HG03108 (cell line): ENCODE measurements around the gene TRPM2.
"Not testable (repeated sequence)": the region's sequence is repeated elsewhere in the genome, so short reads cannot be mapped to it uniquely, and the experiment has no call there.

Experiments
- ATAC-seq: cut with Tn5 transposase; IDR thresholded peaks from one replicate; pipeline ENCODE4 v1.9.1; 2021; ENCODE audit warnings: moderate library complexity; ENCODE audit not compliant: unreplicated experiment

The TRPM2 gene

DNA sequence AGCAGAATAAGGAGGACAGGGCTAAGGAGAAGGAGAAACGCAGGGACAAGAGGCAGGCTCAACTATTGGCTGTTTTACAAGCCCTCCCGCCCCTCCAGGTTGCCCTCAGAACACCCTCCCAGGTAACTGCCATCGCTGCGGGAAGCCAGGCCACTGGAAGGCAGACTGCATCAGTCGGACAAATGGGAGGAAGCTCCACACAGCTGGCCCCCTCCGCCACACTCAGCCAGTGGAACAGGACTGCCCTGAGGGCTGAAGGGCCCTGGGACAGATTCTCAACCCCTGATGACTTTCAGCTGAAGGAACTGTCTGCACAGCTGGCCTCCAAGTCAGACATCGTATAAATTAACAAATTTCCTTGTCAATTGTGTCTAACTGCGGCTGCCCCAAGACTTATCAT is 123.7 kb downstream of the TRPM2 start:
- ATAC-seq: no peak

DNA sequence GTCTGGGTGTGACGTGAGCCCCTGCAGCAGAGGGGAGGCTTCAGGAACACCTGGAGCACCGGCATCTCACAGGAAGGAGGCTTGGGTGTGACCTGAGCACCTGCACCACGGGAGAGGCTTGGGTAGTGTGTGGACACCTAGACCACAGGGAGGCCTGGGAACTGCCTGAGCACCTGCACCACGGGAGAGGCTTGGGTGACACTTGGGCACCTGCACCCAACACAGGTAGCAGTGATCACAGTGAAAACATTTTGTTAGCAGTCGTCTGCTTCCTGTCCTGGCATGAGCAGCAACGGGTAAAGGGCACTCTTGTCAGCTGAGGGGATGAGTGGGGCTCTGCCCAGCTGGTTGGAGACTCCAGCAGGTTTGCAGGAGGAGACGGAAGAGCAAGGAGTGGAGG is 124.3 kb downstream of the TRPM2 start:
- no peak for ATAC-seq

DNA sequence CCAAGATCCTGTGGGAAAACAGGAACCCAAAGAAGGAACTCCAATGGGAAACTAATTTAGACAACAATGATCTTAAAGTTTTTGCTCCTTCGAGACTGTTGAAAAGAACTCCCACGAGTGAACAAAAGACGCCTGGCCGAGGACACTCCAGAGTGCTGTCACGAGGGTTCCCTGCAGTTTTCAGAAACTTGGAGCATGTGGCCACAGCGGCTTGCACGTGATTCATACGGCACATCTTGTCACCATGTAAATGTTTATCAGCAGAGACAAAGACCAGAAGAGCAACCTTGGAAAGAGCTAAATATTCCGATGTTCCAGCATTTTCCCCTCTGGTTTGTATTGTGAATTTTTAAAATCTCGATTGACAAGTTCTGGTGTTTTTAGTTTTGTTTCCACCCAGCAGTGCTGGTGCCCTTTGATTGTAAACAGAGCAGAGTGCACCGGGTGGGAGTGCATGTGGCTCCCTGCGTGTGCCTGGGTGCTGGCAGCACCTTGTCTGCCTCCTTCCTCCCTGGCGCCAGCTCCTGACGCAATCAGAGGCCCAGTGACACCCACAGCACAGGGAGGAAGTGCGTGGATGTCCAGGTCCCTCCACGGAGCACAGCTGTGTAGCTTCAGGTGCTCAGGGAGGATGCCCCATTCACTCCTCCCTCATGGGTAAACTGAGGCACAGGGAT is 124.8 kb downstream of the TRPM2 start:
- no peak for ATAC-seq

DNA sequence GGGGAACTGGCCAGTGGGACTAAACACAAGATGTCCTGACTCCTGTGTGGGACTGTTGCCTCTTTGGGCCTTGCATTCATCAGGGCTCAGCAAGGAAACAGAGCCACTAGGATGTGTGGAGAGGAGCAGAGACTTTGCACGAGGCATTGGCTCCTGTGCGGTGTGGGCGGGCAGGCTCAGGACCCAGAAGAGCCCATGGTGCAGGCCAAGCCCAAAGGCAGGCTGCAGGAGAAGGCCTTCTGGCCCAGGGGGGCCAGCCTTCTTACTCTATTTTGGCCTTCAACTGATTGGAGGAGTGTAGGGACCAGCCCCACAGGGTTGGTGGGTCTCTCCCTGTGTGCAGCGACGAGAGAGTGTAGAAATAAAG is 125.4 kb downstream of the TRPM2 start:
- ATAC-seq: no peak

DNA sequence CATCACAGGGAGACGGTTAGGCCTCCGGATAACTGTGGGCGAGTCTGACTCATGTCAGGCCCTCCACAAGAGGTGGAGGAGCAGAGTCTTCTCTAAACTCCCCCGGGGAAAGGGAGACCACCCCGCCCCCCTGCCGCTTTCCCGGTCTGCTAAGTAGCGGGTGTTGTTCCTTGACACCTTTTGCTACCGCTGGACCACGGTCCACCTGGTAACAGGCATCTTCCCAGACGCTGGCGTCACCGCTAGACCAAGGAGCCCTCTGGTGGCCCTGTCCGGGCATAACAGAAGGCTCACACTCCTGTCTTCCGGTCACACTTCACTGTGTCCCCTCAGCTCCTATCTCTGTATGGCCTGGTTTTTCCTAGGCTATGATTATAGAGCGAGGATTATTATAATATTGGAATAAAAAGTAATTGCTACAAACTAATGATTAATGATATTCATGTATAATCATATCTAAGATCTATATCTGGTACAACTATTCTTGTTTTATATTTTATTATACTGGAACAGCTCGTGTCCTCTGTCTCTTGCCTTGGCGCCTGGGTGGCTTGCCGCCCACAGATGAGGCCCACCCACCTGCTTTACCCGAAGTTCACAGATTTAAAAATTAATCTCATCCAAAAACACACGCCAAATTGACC is 126.3 kb downstream of the TRPM2 start:
- ATAC-seq: not testable (repeated sequence)

DNA sequence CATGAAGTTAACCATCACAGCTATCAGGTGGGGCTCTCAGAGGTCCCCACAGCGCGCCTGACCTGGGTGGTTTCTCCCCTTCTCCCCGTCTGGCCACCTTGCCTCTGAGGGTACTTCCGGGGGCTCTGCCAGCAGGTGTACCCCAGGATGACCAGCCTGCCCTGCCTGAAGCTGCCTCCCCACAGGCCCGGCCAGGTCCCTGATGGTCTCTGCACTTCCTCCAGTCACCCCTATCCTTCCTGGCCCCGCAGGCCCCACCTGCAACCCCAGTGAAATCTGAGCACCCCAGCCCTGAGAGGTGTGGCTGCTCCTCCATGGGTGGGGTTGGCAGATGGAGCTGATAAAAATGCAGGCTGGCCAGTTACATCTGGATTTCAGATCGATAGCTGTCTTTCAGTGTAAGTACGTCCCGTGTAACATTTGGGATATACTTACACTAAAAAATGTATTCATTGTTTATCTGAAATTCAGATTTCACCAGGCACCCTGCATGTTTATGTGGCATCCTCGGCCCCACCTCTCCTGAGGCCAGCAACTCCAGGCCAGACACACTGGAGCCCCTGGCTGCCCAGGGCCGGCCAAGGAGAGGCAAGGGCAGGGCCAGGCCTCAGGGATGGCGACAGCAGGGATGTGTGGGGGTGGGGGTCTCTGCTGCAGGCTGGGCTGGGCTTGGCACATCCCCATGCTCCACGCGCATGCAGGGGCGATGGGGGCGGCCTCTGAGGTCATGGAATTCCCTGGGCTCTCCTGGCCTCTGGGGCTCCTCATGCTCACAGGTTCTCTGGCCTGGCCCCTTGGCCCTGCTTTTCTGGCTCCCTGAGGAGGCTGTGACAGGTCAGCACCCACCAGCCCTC is 127.0 kb downstream of the TRPM2 start:
- no peak for ATAC-seq

DNA sequence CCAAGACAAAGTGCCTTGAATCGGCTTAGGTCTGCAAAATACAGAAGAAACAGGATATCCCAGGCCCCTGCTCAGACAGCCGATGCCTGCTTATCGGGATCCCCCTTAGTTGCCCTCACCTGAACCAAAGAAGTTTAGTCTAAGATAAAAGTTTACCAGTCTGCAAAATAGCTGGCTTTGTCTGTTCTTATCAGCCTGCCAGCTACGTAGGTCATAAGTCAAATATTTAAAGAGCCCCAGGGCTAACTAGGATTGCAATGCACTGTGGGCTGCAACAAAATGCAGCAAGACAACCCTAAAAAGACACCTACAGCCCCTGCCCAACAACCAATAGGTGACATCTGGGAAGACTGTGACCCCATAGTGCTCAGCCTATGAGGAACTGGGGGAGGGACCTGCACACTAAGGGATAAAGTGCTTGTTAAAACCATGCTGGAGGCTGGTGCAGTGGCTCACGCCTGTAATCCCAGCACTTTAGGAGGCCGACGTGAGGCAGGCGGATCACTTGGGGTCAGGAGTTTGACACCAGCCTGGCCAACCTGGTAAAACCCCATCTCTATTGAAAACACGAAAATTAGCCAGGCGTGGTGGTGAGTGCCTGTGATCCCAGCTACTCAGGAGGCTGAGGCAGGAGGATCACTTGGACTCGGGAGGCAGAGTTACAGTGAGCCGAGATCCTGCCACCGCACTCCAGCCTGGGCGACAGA is 129.3 kb downstream of the TRPM2 start:
- no peak for ATAC-seq

DNA sequence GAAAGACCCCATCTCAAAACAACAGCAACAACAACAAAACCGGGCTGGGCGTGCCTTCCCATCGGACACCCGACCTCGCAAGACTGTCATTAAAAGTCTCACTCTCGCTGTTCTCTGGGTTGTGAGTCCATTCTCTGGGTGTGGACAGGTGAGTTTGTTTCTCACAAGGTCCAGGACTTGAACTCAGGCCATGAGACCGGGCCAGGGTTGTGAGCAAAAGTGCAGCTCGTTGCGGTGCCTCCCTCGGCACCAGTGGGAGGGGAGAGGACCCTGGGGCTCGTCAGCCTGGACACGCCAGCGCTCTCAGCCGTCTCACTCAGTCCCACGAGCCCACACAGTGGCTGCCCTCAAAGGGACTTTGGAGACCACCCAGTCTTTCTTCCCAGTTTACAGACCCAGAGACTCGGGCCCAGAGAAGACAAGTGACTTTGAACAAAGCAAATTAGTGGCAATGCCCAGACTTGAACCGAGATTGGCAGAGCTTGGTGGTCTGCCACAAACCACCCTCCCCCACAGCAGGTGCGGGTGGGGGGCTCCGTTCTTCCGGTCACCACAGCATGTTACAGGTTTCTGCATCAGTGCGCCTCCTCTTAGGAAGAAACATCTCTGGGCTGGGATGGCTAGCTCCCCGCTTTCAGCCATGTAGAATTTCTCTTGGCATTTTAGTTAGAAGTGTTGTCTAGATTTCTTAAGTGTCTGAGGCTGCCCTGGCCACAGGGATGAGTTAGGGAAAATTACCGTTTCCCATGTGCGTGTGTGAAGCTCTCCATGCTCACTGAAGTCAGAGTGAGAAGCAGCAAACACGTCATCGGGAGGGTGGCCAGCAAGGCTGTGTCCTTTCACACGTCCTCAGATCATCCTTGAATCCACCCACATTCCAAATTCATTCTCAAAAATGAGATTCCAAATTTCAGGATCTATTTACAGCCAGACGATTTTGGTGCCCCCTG is 130.1 kb downstream of the TRPM2 start:
- no peak for ATAC-seq

DNA sequence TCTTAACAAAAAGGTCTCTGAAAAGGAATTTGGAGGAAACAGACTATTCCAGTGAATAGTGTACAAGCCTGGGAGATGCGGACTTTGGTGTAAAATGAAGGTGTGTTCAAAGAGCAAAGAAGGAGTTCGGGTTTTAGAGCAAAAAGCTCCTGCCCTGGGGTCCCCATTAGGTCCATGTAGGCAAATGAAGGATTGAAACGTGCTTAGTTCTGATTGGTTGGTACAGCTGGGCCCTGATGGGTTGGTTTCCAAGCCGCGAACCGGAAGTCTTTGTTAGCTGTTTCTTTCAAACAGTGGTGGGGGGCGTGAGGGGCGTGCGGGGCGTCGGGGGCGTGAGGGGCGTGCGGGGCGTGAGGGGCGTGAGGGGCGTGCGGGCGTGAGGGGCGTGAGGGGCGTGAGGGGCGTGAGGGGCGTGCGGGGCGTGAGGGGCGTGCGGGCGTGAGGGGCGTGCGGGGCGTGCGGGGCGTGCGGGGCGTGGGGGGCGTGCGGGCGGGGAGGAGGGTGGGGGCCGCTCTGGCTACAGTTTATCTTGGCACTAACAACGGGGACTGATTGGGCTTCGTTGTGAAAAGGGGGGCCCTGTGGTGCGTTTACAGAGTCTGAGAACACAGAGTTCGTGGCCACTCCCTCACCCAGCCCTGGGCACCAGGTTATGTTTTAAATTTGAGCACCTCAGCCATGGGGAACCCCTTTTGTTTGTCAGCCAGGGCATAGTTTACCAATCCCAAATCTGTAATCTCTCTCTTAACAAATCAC is 131.3 kb downstream of the TRPM2 start:
- no peak for ATAC-seq

DNA sequence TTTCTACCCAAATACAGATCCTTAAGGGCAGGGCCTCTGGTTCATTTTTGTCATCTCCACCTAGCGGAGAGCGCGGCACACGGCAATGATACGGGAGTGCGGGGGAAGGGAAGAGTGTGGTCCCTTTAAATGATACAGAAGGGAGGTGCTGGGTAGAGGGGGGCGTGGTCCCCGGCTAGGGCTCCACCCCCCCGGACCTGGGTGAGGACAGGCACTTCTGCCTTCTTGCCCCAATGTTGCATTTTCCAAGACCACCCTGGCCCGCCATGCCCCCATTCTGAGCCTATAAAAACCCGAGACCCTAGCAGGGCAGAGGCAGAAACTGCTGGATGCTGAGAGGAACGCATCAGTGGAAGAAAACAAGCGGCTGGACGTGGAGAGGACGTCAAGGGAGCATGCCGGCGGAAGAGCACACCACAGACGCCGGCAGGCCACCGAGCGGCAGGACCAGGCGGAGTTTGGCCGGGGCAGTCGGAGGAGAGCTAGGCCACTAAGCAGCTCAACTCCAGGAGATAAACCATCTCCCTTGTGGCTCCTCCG is 131.9 kb downstream of the TRPM2 start:
- no peak for ATAC-seq

DNA sequence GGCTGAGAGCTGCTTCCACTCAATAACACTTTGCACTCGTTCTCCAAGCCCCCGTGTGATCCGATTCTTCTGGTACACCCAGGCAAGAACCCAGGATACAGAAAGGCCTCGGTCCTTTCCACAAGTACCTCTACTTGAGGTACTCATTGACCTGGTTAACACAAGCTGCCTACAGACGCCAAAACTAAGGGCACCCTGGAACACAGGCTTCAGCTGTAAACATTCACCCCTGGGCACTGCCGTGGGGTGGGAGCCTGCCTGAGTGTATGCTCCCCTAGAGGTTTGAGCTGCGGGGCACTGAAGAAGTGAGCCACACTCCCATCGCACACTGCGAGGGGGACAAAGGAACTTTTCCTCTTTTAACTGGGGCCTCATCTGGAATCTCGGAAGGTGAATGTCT is 132.4 kb downstream of the TRPM2 start:
- no peak for ATAC-seq

DNA sequence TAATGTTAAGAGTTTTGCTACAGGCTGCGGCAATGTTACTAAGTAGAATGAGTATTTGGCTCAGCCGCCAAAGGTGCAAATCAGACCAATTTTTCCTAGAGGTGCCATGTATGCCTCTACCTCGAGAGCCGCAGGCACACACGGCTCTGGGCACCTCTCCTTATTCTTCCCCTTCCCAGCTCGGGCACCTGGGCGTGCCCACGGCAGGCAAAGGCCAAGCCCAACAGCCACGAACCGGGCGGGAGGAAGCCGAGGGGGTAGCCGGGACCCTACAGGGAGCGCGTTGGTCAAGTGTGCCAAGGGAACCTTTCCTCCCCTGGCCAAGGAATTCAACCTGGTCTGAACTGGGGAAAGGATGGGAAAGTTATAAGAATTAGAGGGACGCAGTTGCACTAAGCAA is 132.9 kb downstream of the TRPM2 start:
- ATAC-seq: no peak

DNA sequence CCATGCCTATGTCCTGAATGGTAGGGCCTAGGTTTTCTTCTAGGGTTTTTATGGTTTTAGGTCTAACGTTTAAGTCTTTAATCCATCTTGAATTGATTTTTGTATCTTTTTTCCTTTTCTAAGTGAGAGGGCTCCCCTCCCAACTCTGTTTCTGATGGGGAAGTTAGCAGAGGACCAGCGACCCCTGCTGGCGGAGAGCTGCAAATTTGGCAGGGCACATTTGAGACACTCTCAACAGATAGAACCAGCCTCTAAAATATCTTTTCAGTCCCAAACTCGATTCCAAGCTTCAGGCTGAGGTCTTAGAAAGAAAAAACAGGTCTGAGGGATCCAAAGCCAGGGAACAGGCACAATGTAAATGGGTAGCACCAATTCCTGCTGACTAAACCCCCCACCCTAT is 134.4 kb downstream of the TRPM2 start:
- no peak for ATAC-seq

DNA sequence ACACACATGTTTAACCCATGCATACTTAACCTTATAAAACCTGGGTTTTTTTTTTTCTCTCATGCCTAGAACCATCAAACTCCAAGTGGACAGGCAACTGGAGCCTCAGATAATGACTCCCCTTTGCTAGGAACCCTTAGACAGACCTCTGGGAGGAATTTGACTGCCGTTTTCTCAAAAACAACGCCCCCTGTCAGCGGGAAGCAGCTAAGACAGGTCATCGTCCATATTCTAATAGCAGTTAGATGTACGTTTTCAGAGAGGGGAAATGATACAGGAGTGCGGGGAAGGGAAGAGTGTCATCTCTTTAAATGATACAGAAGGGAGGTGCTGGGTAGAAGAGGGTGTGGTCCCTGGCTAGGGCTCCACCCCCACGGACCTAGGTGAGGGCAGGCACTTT is 136.5 kb downstream of the TRPM2 start:
- no peak for ATAC-seq

DNA sequence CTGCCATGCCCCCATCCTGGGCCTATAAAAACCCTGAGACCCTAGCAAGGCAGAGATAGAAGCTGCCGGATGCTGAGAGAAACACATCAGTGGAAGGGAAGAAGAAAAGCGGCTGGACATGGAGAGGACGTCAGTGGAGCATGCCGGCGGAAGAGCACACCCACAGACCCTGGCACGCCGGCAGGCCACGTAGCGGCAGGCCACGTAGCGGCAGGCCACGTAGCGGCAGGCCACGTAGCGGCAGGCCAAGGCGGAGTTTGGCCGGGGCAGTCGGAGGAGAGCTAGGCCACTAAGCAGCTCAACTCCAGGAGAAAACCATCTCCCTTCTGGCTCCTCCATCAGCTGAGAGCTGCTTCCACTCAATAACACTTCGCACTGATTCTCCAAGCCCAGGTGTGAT is 137.0 kb downstream of the TRPM2 start:
- no peak for ATAC-seq

DNA sequence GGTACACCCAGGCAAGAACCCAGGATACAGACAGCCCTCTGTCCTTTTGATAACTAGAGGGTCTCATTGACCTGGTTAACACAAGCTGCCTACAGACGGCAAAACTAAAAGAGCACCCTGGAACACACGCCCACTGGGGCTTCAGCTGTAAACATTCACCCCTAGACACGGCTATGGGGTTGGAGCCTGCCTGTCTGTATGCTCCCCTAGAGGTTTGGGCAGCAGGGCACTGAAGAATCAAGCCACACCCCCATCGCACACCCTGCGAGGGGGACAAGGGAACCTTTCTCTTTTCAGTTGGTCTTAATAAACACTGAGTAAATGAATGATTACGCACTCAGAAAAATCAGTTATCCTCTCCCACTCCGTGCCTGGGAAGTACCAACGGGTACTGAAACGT is 137.4 kb downstream of the TRPM2 start:
- ATAC-seq: no peak
